CD4-positive, alpha-beta T cell (primary cell): ENCODE data around the gene LMO7. TPM values are rescaled to one million over a fixed set of nuclear protein-coding genes. Genes with fewer than 3 reads are reported as not detected.

Experiments
- ATAC-seq: fragments of 200-7000 bp; cut with Tn5 transposase; one replicate; pipeline ENCODE4 v1.10.0; 2022; ENCODE audit warnings: mild to moderate bottlenecking; ENCODE audit not compliant: poor library complexity
- CTCF ChIA-PET: fragments of 350-600 bp; sonication (Branson Sonifier 250); formaldehyde crosslinking; loops from one replicate; lab custom pipeline; 2021; ENCODE audit warnings: antibody characterized with exemption, inconsistent platforms; lab: Charles Lee
- POLR2A ChIA-PET: fragments of 350-600 bp; sonication (Branson Sonifier 250); formaldehyde crosslinking; loops from one replicate; lab custom pipeline; 2021; ENCODE audit warnings: antibody characterized with exemption, inconsistent platforms; lab: Charles Lee
- DNase-seq, 14 experiments: peaks; one replicate each; pipeline ENCODE4 v3.0.0-alpha.2; 2013 to 2020; ENCODE audit warnings: mixed read lengths in 2 of 14
- H3K27ac ChIP-seq, 2 donors: one replicate each; pipeline versions ENCODE4 v1.5.1 to v1.7.0; 2013; ENCODE audit warnings: low read length in 2 of 2, low read depth in 1 of 2, mild to moderate bottlenecking in 1 of 2
- H3K27me3 ChIP-seq, 2 experiments: 1 replicate in 1 of 2; 2 replicates in 1 of 2; pipeline versions ENCODE4 v1.6.1 to v1.7.0; 2013; ENCODE audit warnings: low read length in 2 of 2, control low read depth in 1 of 2, mild to moderate bottlenecking in 1 of 2, moderate library complexity in 1 of 2; ENCODE audit not compliant: insufficient read depth in 2 of 2, control insufficient read depth in 1 of 2
- H3K36me3 ChIP-seq: one replicate; pipeline ENCODE4 v1.6.1; 2013; ENCODE audit warnings: low read length, control low read depth; ENCODE audit not compliant: insufficient read depth
- H3K4me1 ChIP-seq: one replicate; pipeline ENCODE4 v1.6.1; 2013; ENCODE audit warnings: low read length, control low read depth; ENCODE audit not compliant: insufficient read depth
- H3K4me3 ChIP-seq: one replicate; pipeline ENCODE4 v1.5.1; 2013; ENCODE audit warnings: mild to moderate bottlenecking, low read length, moderate library complexity
- H3K9me3 ChIP-seq, 2 experiments: 1 replicate in 1 of 2; 2 replicates in 1 of 2; pipeline versions ENCODE4 v1.6.1 to v1.7.0; 2013; ENCODE audit warnings: low read length in 2 of 2, mild to moderate bottlenecking in 2 of 2, control low read depth in 1 of 2, moderate library complexity in 1 of 2; ENCODE audit not compliant: control insufficient read depth in 1 of 2, insufficient read depth in 1 of 2
- H3K27ac Mint-ChIP-seq: one replicate; pipeline ENCODE4 v1.8.0; 2020; ENCODE audit warnings: mixed read lengths
- H3K27me3 Mint-ChIP-seq: one replicate; pipeline ENCODE4 v1.8.0; 2021; ENCODE audit warnings: mixed read lengths
- H3K36me3 Mint-ChIP-seq: one replicate; pipeline ENCODE4 v1.8.0; 2021; ENCODE audit warnings: low read depth, mixed read lengths
- H3K4me1 Mint-ChIP-seq: one replicate; pipeline ENCODE4 v1.8.0; 2021; ENCODE audit warnings: low read depth, mixed read lengths
- H3K4me3 Mint-ChIP-seq: one replicate; pipeline ENCODE4 v1.8.0; 2020; ENCODE audit warnings: mild to moderate bottlenecking, mixed read lengths
- H3K9me3 Mint-ChIP-seq: one replicate; pipeline ENCODE4 v1.8.0; 2020; ENCODE audit warnings: mixed read lengths
- intact Hi-C, 2 experiments: fragments of 100-400 bp; cut with DNase I in 1 of 2; cut with micrococcal nuclease in 1 of 2; formaldehyde crosslinking; loops; one replicate each; pipeline versions ENCODE4 v1.15.1 to v1.9.0; 2023 to 2025; cut with DNase I, micrococcal nuclease
- total RNA-seq, 174 experiments: library from RNA in 2 of 174; stranded (reverse) in 2 of 174; gene quantifications; one replicate each; pipeline ENCODE4 v1.2.3 and lab custom pipeline; 2021 to 2026
- TF ChIP-seq, protein P1 (sequence below): fragments of 200-600 bp; IDR thresholded peaks from one replicate; pipeline ENCODE4 v1.8.0; 2022; ENCODE audit warnings: antibody characterized with exemption, mild to moderate bottlenecking

Gene LMO7
- total RNA-seq, 2 experiments from 2014 or later: 35.2 to 36.3 TPM

DNA sequence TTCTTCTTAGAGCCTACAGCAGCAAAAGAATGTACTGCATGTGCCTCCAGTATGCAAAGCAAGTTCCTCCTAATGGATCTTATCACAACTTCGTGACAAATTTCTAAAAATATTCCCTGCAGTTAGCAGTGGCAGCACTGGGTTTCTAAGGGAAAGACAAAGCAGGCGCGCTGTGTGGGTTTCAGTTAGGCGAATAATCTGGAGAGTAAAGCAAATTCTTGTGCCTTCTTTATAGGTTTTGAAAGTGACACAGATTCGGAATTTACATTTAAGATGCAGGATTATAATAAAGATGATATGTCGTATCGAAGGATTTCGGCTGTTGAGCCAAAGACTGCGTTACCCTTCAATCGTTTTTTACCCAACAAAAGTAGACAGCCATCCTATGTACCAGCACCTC is 167.9 kb downstream of the LMO7 start:
- ChIA-PET CTCF (no interaction called here), POLR2A (interaction anchor here (4.9 kb wide), 1 partner anchor 42 kb away, joined by 76 read pairs; no protein-coding TSS in a partner anchor)
- H3K4me3 ChIP-seq: no peak overlapping the region
- H3K27me3 Mint-ChIP-seq: no peaks in the 10 kb centered on the region
- peaks cover 68% of the 10 kb centered on the region for H3K36me3 Mint-ChIP-seq
- peaks cover 48% of the 10 kb centered on the region for H3K4me1 Mint-ChIP-seq
- DNase-seq: no peak
- ATAC-seq: no peak
- H3K4me3 Mint-ChIP-seq: no peak overlapping the region
- intact Hi-C loops: loop anchor here in 1 of 2 experiments (5.0 kb wide), 1 partner anchor 107 kb away; no protein-coding TSS in a partner anchor
- H3K27ac Mint-ChIP-seq: peak overlapping the region; percentile 82
- no peak overlapping the region for H3K27ac ChIP-seq
- H3K9me3 ChIP-seq: no peaks in the 10 kb centered on the region
- TF ChIP-seq, protein P1, sequence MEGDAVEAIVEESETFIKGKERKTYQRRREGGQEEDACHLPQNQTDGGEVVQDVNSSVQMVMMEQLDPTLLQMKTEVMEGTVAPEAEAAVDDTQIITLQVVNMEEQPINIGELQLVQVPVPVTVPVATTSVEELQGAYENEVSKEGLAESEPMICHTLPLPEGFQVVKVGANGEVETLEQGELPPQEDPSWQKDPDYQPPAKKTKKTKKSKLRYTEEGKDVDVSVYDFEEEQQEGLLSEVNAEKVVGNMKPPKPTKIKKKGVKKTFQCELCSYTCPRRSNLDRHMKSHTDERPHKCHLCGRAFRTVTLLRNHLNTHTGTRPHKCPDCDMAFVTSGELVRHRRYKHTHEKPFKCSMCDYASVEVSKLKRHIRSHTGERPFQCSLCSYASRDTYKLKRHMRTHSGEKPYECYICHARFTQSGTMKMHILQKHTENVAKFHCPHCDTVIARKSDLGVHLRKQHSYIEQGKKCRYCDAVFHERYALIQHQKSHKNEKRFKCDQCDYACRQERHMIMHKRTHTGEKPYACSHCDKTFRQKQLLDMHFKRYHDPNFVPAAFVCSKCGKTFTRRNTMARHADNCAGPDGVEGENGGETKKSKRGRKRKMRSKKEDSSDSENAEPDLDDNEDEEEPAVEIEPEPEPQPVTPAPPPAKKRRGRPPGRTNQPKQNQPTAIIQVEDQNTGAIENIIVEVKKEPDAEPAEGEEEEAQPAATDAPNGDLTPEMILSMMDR: no peak
- no peaks in the 10 kb centered on the region for H3K27me3 ChIP-seq
- no peaks in the 10 kb centered on the region for H3K9me3 Mint-ChIP-seq
- peaks cover 9% of the 10 kb centered on the region for H3K4me1 ChIP-seq
- peaks cover 3% of the 10 kb centered on the region for H3K36me3 ChIP-seq

DNA sequence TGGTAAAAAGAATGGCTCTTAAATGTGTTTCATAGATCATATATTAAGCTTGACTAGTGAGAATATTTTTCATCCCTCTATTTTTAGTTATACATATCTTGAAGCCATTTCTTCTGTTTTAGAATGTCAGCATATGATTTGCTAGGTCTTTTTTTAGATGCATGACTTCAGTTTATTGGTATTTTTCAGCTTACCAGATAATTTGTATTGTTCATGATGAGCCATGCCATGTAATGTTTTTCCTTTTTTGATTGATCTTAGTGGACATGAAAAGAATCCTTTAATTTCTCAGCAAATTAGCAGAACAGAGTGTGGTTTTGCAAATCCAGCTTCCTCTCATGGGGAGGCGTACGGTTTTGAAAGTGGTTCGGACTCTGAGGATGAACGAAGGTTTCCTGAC is 168.5 kb downstream of the LMO7 start:
- Mint-ChIP-seq H3K27ac (no peak overlapping the region), H3K27me3 (no peaks in the 10 kb centered on the region), H3K4me1 (peaks cover 48% of the 10 kb centered on the region), H3K9me3 (no peaks in the 10 kb centered on the region), H3K4me3 (no peak overlapping the region), H3K36me3 (peaks cover 65% of the 10 kb centered on the region)
- TF ChIP-seq, protein P1: no peak
- no peak for DNase-seq
- no peaks in the 10 kb centered on the region for H3K27me3 ChIP-seq
- no peak for ATAC-seq
- peaks cover 3% of the 10 kb centered on the region for H3K36me3 ChIP-seq
- intact Hi-C loops: loop anchor here in 1 of 2 experiments (5.0 kb wide), 1 partner anchor 107 kb away; no protein-coding TSS in a partner anchor
- H3K4me3 ChIP-seq: no peak overlapping the region
- ChIA-PET POLR2A (no interaction called here), CTCF (no interaction called here)
- peaks cover 9% of the 10 kb centered on the region for H3K4me1 ChIP-seq
- H3K27ac ChIP-seq: no peak overlapping the region
- no peaks in the 10 kb centered on the region for H3K9me3 ChIP-seq

DNA sequence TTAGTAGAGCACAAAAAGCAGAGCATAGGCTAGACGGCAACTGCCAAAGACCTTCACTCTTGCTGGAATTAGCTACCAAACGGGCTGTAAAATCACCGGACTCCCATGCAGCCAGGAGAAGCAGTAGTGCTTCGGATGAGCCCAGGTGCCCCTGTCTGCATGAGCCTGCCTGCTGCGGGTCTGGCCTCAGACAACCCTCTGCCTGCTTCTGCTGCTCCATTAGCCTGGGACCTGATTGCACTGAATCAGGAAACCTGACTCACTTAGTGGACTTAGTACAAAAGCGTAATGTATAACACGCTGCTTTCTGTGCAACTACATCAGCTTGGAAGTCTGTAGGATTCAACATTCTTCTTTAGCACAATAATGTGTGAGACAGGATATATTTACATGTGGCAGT is 170.0 kb downstream of the LMO7 start:
- Histone ChIP-seq H3K27ac (no peak overlapping the region), H3K9me3 (no peaks in the 10 kb centered on the region), H3K4me3 (no peak overlapping the region), H3K27me3 (no peaks in the 10 kb centered on the region), H3K4me1 (peaks cover 9% of the 10 kb centered on the region), H3K36me3 (peaks cover 3% of the 10 kb centered on the region)
- no peak overlapping the region for H3K27ac Mint-ChIP-seq
- DNase-seq (no peak), ATAC-seq (no peak)
- TF ChIP-seq, protein P1: no peak
- H3K9me3 Mint-ChIP-seq: no peaks in the 10 kb centered on the region
- H3K27me3 Mint-ChIP-seq: no peaks in the 10 kb centered on the region
- intact Hi-C loops: no loop called here
- H3K4me1 Mint-ChIP-seq: peaks cover 43% of the 10 kb centered on the region
- ChIA-PET POLR2A (interaction anchor here (1.0 kb wide), 1 partner anchor 45 kb away, joined by 3 read pairs; no protein-coding TSS in a partner anchor), CTCF (no interaction called here)
- H3K36me3 Mint-ChIP-seq: peaks cover 58% of the 10 kb centered on the region
- no peak overlapping the region for H3K4me3 Mint-ChIP-seq
